HFFc6 (cell line): ENCODE results near the gene ZFR. TPM values are rescaled to one million over a fixed set of nuclear protein-coding genes. Genes with fewer than 3 reads are reported as not detected.

Experiments used
- DNase-seq: peaks from one replicate; pipeline ENCODE4 v3.0.0-alpha.2; 2018
- H3K27ac Mint-ChIP-seq: 2 replicates; pipeline ENCODE4 v1.8.0; 2020; ENCODE audit warnings: mild to moderate bottlenecking, mixed read lengths
- H3K27me3 Mint-ChIP-seq: 2 replicates; pipeline ENCODE4 v1.8.0; 2021; ENCODE audit warnings: mild to moderate bottlenecking, moderate library complexity, mixed read lengths; ENCODE audit not compliant: insufficient read depth
- H3K36me3 Mint-ChIP-seq: 2 replicates; pipeline ENCODE4 v1.8.0; 2021; ENCODE audit warnings: low read depth, mixed read lengths
- H3K4me1 Mint-ChIP-seq: 2 replicates; pipeline ENCODE4 v1.8.0; 2020; ENCODE audit warnings: low read depth, mixed read lengths
- H3K4me3 Mint-ChIP-seq: 2 replicates; pipeline ENCODE4 v1.8.0; 2020; ENCODE audit warnings: mild to moderate bottlenecking, moderate library complexity, mixed read lengths
- H3K9me3 Mint-ChIP-seq: 2 replicates; pipeline ENCODE4 v1.8.0; 2020; ENCODE audit warnings: mild to moderate bottlenecking, mixed read lengths
- CTCF ChIP-seq: fragments of 200-600 bp; sonication (generic); IDR thresholded peaks from 2 replicates; pipeline ENCODE4 v1.5.0; 2021; ENCODE audit warnings: antibody characterized with exemption, mild to moderate bottlenecking
- total RNA-seq, 6 experiments: library from RNA; stranded (reverse); fragmentation: NEBNext Ultra II Directional; extraction: Animal tissue kit (Norgen Biotek cat#: 25700); gene quantifications; 2 replicates in 1 of 6; 3 replicates in 5 of 6; pipeline ENCODE4 v1.2.3, GENCODE V29; 2021

Gene ZFR
- total RNA-seq, 6 experiments from 2014 or later = 69.3 to 79.0 (median 75.9) TPM

- Mint-ChIP-seq H3K4me1 (peaks cover 35% of the 10 kb centered on the region), H3K27ac (peak overlapping the region; percentile 97), H3K36me3 (peaks cover 19% of the 10 kb centered on the region), H3K9me3 (no peaks in the 10 kb centered on the region), H3K4me3 (peak overlapping the region; percentile 96), H3K27me3 (peaks cover 2% of the 10 kb centered on the region; the same call in 1 of the 2 replicates)
- TF ChIP-seq CTCF = no peak
- peak; percentile 19 for DNase-seq
These were observed 754 bp downstream of the ZFR start for GRCh38 chr5:32443541-32444430.

- Mint-ChIP-seq H3K36me3 (peaks cover 19% of the 10 kb centered on the region), H3K9me3 (no peaks in the 10 kb centered on the region), H3K4me1 (peaks cover 34% of the 10 kb centered on the region), H3K27ac (peak overlapping the region; percentile 97), H3K4me3 (peak overlapping the region; percentile 96), H3K27me3 (peaks cover 2% of the 10 kb centered on the region; the same call in 1 of the 2 replicates)
- DNase-seq = no peak
- TF ChIP-seq CTCF = no peak
These were observed 1.4 kb downstream of the ZFR start for GRCh38 chr5:32443145-32443540.

- DNase-seq = no peak
- H3K4me1 Mint-ChIP-seq = peaks cover 43% of the 10 kb centered on the region
- TF ChIP-seq CTCF = no peak
- H3K27ac Mint-ChIP-seq = no peak overlapping the region
- peaks cover 2% of the 10 kb centered on the region; the same call in 1 of the 2 replicates for H3K27me3 Mint-ChIP-seq
- H3K9me3 Mint-ChIP-seq = no peaks in the 10 kb centered on the region
- no peak overlapping the region for H3K4me3 Mint-ChIP-seq
- H3K36me3 Mint-ChIP-seq = peaks cover 19% of the 10 kb centered on the region
These were observed 5.4 kb downstream of the ZFR start for GRCh38 chr5:32439086-32439642.

GRCh38 chr5:32436553-32437242 is 7.8 kb downstream of the ZFR start:
- Mint-ChIP-seq H3K4me1 (peaks cover 31% of the 10 kb centered on the region), H3K36me3 (peaks cover 14% of the 10 kb centered on the region), H3K4me3 (no peak overlapping the region), H3K9me3 (no peaks in the 10 kb centered on the region), H3K27me3 (no peaks in the 10 kb centered on the region), H3K27ac (no peak overlapping the region)
- no peak for DNase-seq
- TF ChIP-seq CTCF = no peak

- Mint-ChIP-seq H3K9me3 (no peaks in the 10 kb centered on the region), H3K27ac (no peak overlapping the region), H3K36me3 (peaks cover 11% of the 10 kb centered on the region; the same call in 1 of the 2 replicates), H3K27me3 (no peaks in the 10 kb centered on the region), H3K4me1 (peaks cover 35% of the 10 kb centered on the region), H3K4me3 (no peak overlapping the region)
- no peak for TF ChIP-seq CTCF
- DNase-seq = no peak
These were observed 9.2 kb downstream of the ZFR start for GRCh38 chr5:32435383-32435782.
